Neural progenitor cell (in vitro differentiated cells): ENCODE results near the gene TARBP1.

ENCODE experiments used
- CTCF ChIP-seq: fragments of 200-600 bp; sonication (generic); IDR thresholded peaks from 2 replicates; pipeline ENCODE4 v1.5.1; 2017; ENCODE audit warnings: antibody characterized with exemption, mild to moderate bottlenecking
- EZH2 ChIP-seq: fragments of 200-600 bp; sonication (generic); IDR thresholded peaks from 2 replicates; pipeline ENCODE4 v1.6.1; 2017; ENCODE audit warnings: antibody characterized with exemption, mild to moderate bottlenecking, moderate library complexity

GRCh38 chr1:234476172-234476571 lies 2.8 kb downstream of the TARBP1 start:
- TF ChIP-seq EZH2 (no peak), CTCF (no peak)
